H9 (cell line): ENCODE measurements around the gene IGF2BP2. TPM values are rescaled to one million over a fixed set of nuclear protein-coding genes. Genes with fewer than 3 reads are reported as not detected.
"Not testable (repeated sequence)": the region's sequence is repeated elsewhere in the genome, so short reads cannot be mapped to it uniquely, and the experiment has no call there.

ENCODE experiments used
- DNase-seq: peaks from one replicate; pipeline ENCODE4 v3.0.0-alpha.2; 2017
- H2AFZ ChIP-seq: one replicate; pipeline ENCODE4 v1.6.1; 2013; ENCODE audit warnings: mild to moderate bottlenecking, low read length, control low read depth, moderate library complexity
- H2AK5ac ChIP-seq: 2 replicates; pipeline ENCODE4 v1.6.1; 2013; ENCODE audit warnings: low read length, control low read depth, mixed read lengths; ENCODE audit not compliant: insufficient read length
- H2BK120ac ChIP-seq: one replicate; pipeline ENCODE4 v1.6.1; 2013; ENCODE audit warnings: low read depth, mild to moderate bottlenecking, low read length, control low read depth, inconsistent platforms; ENCODE audit not compliant: poor library complexity, severe bottlenecking
- H2BK12ac ChIP-seq: 2 replicates; pipeline ENCODE4 v1.6.1; 2013; ENCODE audit warnings: low read length, control low read depth, mixed read lengths, low read depth; ENCODE audit not compliant: insufficient read length
- H2BK15ac ChIP-seq: 2 replicates; pipeline ENCODE4 v1.6.1; 2013; ENCODE audit warnings: low read depth, low read length, control low read depth
- H2BK20ac ChIP-seq: one replicate; pipeline ENCODE4 v1.6.1; 2013; ENCODE audit warnings: low read depth, mild to moderate bottlenecking, low read length, control low read depth, inconsistent platforms; ENCODE audit not compliant: poor library complexity, severe bottlenecking
- H2BK5ac ChIP-seq: 2 replicates; pipeline ENCODE4 v1.6.1; 2013; ENCODE audit warnings: low read length, control low read depth, mixed read lengths; ENCODE audit not compliant: insufficient read length
- H3K14ac ChIP-seq: 2 replicates; pipeline ENCODE4 v1.6.1; 2013; ENCODE audit warnings: low read length, control low read depth; ENCODE audit not compliant: insufficient read depth
- H3K18ac ChIP-seq: 2 replicates; pipeline ENCODE4 v1.6.1; 2013; ENCODE audit warnings: low read depth, mild to moderate bottlenecking, mixed read lengths, low read length, control low read depth; ENCODE audit not compliant: insufficient read length
- H3K23ac ChIP-seq: 2 replicates; pipeline ENCODE4 v1.6.1; 2013; ENCODE audit warnings: low read length, control low read depth, mixed read lengths, low read depth; ENCODE audit not compliant: insufficient read length
- H3K23me2 ChIP-seq: 2 replicates; pipeline ENCODE4 v1.6.1; 2013; ENCODE audit warnings: low read depth, mild to moderate bottlenecking, mixed read lengths, low read length, control low read depth; ENCODE audit not compliant: insufficient read length, poor library complexity, severe bottlenecking
- H3K27ac ChIP-seq: 2 replicates; pipeline ENCODE4 v1.5.1; 2013; ENCODE audit warnings: low read length, control low read depth, mixed read lengths, low read depth; ENCODE audit not compliant: insufficient read length
- H3K27me3 ChIP-seq: 2 replicates; pipeline ENCODE4 v1.6.1; 2013; ENCODE audit warnings: low read length, control low read depth, inconsistent platforms; ENCODE audit not compliant: insufficient read depth
- H3K4ac ChIP-seq: 2 replicates; pipeline ENCODE4 v1.6.1; 2013; ENCODE audit warnings: low read depth, mild to moderate bottlenecking, control low read depth, inconsistent platforms, low read length, moderate library complexity
- H3K4me1 ChIP-seq: 2 replicates; pipeline ENCODE4 v1.6.1; 2013; ENCODE audit warnings: low read length, control low read depth, inconsistent platforms; ENCODE audit not compliant: insufficient read depth
- H3K4me2 ChIP-seq: 2 replicates; pipeline ENCODE4 v1.6.1; 2013; ENCODE audit warnings: low read length, control low read depth, mixed read lengths; ENCODE audit not compliant: insufficient read length, insufficient read depth
- H3K56ac ChIP-seq: 2 replicates; pipeline ENCODE4 v1.6.1; 2013; ENCODE audit warnings: low read depth, mild to moderate bottlenecking, mixed read lengths, low read length, control low read depth; ENCODE audit not compliant: insufficient read length
- H3K79me1 ChIP-seq: 2 replicates; pipeline ENCODE4 v1.6.1; 2013; ENCODE audit warnings: low read depth, mild to moderate bottlenecking, moderate library complexity, low read length, control low read depth, inconsistent platforms; ENCODE audit not compliant: insufficient read depth, poor library complexity, severe bottlenecking
- H3K79me2 ChIP-seq: 2 replicates; pipeline ENCODE4 v1.6.1; 2013; ENCODE audit warnings: low read length, control low read depth, inconsistent platforms; ENCODE audit not compliant: insufficient read depth
- H3K9ac ChIP-seq: 2 replicates; pipeline ENCODE4 v1.6.1; 2013; ENCODE audit warnings: low read length, control low read depth, mixed read lengths; ENCODE audit not compliant: insufficient read length; ENCODE audit errors: extremely low read depth
- H3K9me3 ChIP-seq: one replicate; pipeline ENCODE4 v1.6.1; 2013; ENCODE audit warnings: low read depth, low read length, inconsistent platforms; ENCODE audit not compliant: control insufficient read depth
- H3T11ph ChIP-seq: one replicate; pipeline ENCODE4 v1.6.1; 2013; ENCODE audit warnings: mild to moderate bottlenecking, low read length, control low read depth, inconsistent platforms
- H4K20me1 ChIP-seq: one replicate; pipeline ENCODE4 v1.6.1; 2013; ENCODE audit not compliant: control insufficient read depth, insufficient read length, insufficient read depth
- H4K5ac ChIP-seq: 2 replicates; pipeline ENCODE4 v1.6.1; 2013; ENCODE audit warnings: low read depth, mild to moderate bottlenecking, mixed read lengths, low read length, control low read depth; ENCODE audit not compliant: insufficient read length
- H4K8ac ChIP-seq: replicated peaks from 2 replicates; pipeline ENCODE4 v1.6.1; 2013; ENCODE audit warnings: low read length, control low read depth, mixed read lengths, low read depth; ENCODE audit not compliant: insufficient read length
- H4K91ac ChIP-seq: 2 replicates; pipeline ENCODE4 v1.6.1; 2013; ENCODE audit warnings: low read depth, mild to moderate bottlenecking, moderate library complexity, mixed read lengths, low read length, control low read depth; ENCODE audit not compliant: insufficient read length
- H3K27ac Mint-ChIP-seq, 3 experiments: 2 replicates in 2 of 3; 3 replicates in 1 of 3; pipeline ENCODE4 v1.8.0; 2020 to 2021; ENCODE audit warnings: mixed read lengths in 3 of 3, mild to moderate bottlenecking in 1 of 3, moderate library complexity in 1 of 3
- H3K27me3 Mint-ChIP-seq: 2 replicates; pipeline ENCODE4 v1.8.0; 2021; ENCODE audit warnings: low read depth, mild to moderate bottlenecking, moderate library complexity, mixed read lengths
- H3K36me3 Mint-ChIP-seq, 3 experiments: 2 replicates in 2 of 3; 3 replicates in 1 of 3; pipeline ENCODE4 v1.8.0; 2020 to 2021; ENCODE audit warnings: low read depth in 3 of 3, mixed read lengths in 3 of 3; ENCODE audit not compliant: insufficient read depth in 1 of 3
- H3K4me1 Mint-ChIP-seq, 2 experiments: 2 replicates each; pipeline ENCODE4 v1.8.0; 2020; ENCODE audit warnings: mixed read lengths in 2 of 2
- H3K4me3 Mint-ChIP-seq, 2 experiments: 2 replicates in 1 of 2; 3 replicates in 1 of 2; pipeline ENCODE4 v1.8.0; 2020 to 2021; ENCODE audit warnings: mild to moderate bottlenecking in 2 of 2, mixed read lengths in 2 of 2, moderate library complexity in 1 of 2
- H3K9me3 Mint-ChIP-seq, 2 experiments: 2 replicates in 1 of 2; 3 replicates in 1 of 2; pipeline ENCODE4 v1.8.0; 2020; ENCODE audit warnings: mild to moderate bottlenecking in 2 of 2, mixed read lengths in 2 of 2, moderate library complexity in 1 of 2
- CTCF ChIP-seq: fragments of 200-600 bp; sonication (generic); conservative IDR thresholded peaks from 3 replicates; pipeline ENCODE4 v1.8.0; 2021; ENCODE audit warnings: antibody characterized with exemption, mild to moderate bottlenecking
- WGBS: extraction: QIAGEN DNeasy Blood & Tissue Kit; methylation state at CpG from one replicate; pipeline ENCODE4 v1.1.7; 2013; ENCODE audit warnings: missing lambda C conversion rate, low lambda C conversion rate, mixed read lengths; ENCODE audit not compliant: insufficient read length; ENCODE audit errors: extremely low coverage; 5-methylcytosine and 5-hydroxymethylcytosine counted together
- total RNA-seq: library from RNA; stranded (reverse); gene quantifications from 2 replicates; pipeline ENCODE4 v1.2.1, GENCODE V29; 2021

IGF2BP2 gene
- total RNA-seq, 1 experiment from 2014 or later: 130 TPM

- Histone ChIP-seq H4K20me1 (no peaks in the 10 kb centered on the region), H4K8ac (no peak overlapping the region), H3K9ac (no peak overlapping the region), H3K27ac (no peak overlapping the region), H3K4me2 (no peak overlapping the region), H3T11ph (no peak overlapping the region), H2BK120ac (no peak overlapping the region), H3K23me2 (no peaks in the 10 kb centered on the region), H3K4ac (no peak overlapping the region), H3K4me1 (no peaks in the 10 kb centered on the region), H3K18ac (no peak overlapping the region), H4K91ac (no peak overlapping the region), H4K5ac (no peak overlapping the region), H2BK12ac (no peak overlapping the region), H2BK20ac (no peak overlapping the region), H3K79me1 (no peaks in the 10 kb centered on the region), H3K79me2 (no peaks in the 10 kb centered on the region), H3K23ac (no peak overlapping the region), H3K56ac (no peak overlapping the region), H2AFZ (no peak overlapping the region), H3K9me3 (no peaks in the 10 kb centered on the region), H3K27me3 (no peaks in the 10 kb centered on the region), H3K14ac (no peak overlapping the region), H2AK5ac (no peak overlapping the region), H2BK15ac (no peak overlapping the region), H2BK5ac (no peak overlapping the region)
- no peak overlapping the region; a peak in 1 of 7 replicates for H3K27ac Mint-ChIP-seq
- DNase-seq: no peak
- no peaks in the 10 kb centered on the region for H3K9me3 Mint-ChIP-seq
- TF ChIP-seq CTCF: no peak
- H3K36me3 Mint-ChIP-seq: no peaks in the 10 kb centered on the region
- H3K27me3 Mint-ChIP-seq: no peaks in the 10 kb centered on the region; the same call in 1 of the 2 replicates
- H3K4me1 Mint-ChIP-seq: peaks cover 8 to 13% of the 10 kb centered on the region in 2 experiments; a peak in 3 of 4 replicates
- H3K4me3 Mint-ChIP-seq: no peak overlapping the region
- no CpG with 5 or more reads among the region's 4 CpGs for WGBS
These were observed 17.4 kb upstream of the IGF2BP2 start for GRCh38 chr3:185842241-185842640.

GRCh38 chr3:185838417-185838989 is 13.7 kb upstream of the IGF2BP2 start:
- H4K91ac ChIP-seq, H3K27me3 Mint-ChIP-seq, H2BK15ac ChIP-seq, H4K8ac ChIP-seq, H3K18ac ChIP-seq, H3K9ac ChIP-seq, H3K4me2 ChIP-seq, H3T11ph ChIP-seq, H3K4me3 Mint-ChIP-seq, H3K23ac ChIP-seq, H3K56ac ChIP-seq, H3K9me3 ChIP-seq, H2AK5ac ChIP-seq, H2AFZ ChIP-seq, H3K27ac ChIP-seq, H3K4me1 Mint-ChIP-seq, H2BK12ac ChIP-seq, H3K36me3 Mint-ChIP-seq, H3K4me1 ChIP-seq, DNase-seq, H4K20me1 ChIP-seq, H3K27ac Mint-ChIP-seq, H3K4ac ChIP-seq, H3K27me3 ChIP-seq, H2BK120ac ChIP-seq, H3K9me3 Mint-ChIP-seq, H4K5ac ChIP-seq, H2BK5ac ChIP-seq, H3K79me2 ChIP-seq, H2BK20ac ChIP-seq, H3K23me2 ChIP-seq, H3K79me1 ChIP-seq, H3K14ac ChIP-seq: not testable (repeated sequence)
- WGBS: no CpG with 5 or more reads among the region's 4 CpGs
